Measurements from ENCODE around the gene BBIP1. TPM values are rescaled to one million over a fixed set of nuclear protein-coding genes. Genes with fewer than 3 reads are reported as not detected.

The BBIP1 gene
- polyA plus RNA-seq, 1 donor from 2014 or later: 73.3 TPM

DNA sequence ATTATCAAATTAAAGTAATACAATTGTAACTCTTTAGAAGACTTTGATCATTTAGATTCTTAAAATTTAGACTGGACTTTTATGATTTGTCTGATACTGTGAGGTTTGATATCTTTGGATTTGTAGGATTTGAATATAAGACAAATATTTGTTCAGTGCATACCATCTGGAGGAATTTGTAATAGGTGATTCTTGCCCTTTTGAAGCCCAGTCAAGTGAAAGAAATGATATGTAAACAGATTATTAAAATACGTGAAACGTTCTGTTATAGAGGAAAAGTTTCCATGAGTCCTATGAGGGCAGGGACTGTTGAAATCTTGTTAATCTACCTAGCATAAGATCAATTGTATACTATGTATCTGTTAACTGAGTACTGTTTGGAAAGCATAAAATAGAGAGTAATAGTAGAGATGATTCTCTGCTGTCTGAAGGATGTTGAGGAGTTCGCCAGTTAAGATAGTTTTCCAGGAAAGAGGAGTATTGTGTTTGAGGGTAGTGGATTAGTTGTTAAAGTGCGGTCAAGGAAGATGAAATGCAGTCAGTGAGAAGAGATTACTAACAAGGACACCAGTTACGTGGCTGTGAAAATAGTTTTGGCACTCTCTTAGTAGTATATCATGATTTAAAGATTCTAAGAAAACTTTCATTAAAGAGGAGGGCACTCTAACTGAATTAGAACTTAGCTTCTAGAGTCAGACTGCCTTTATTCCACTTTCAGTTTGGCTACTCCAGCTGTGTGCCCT is 32.9 kb downstream of the BBIP1 start:
- Histone ChIP-seq H3K9me2 (ENCODE audit: insufficient read depth, low read length) (no peaks in the 10 kb centered on the region), H3K4me2 (ENCODE audit: low read length) (no peak overlapping the region), H2AFZ (ENCODE audit: low read depth, low read length) (no peak overlapping the region), H3K9me3 (ENCODE audit: low read length) (no peaks in the 10 kb centered on the region), H3K36me3 (ENCODE audit: insufficient read depth, low read length) (peaks cover 15% of the 10 kb centered on the region), H3K4me3 (ENCODE audit: low read length) (no peak overlapping the region), H3K79me2 (replicated peaks; ENCODE audit: insufficient read depth, low read length) (no peaks in the 10 kb centered on the region), H4K20me1 (ENCODE audit: insufficient read depth) (no peaks in the 10 kb centered on the region), H3K9ac (ENCODE audit: low read length) (no peak overlapping the region), H3F3A (ENCODE audit: insufficient read depth, low read length, poor library complexity, severe bottlenecking) (no peaks in the 10 kb centered on the region), H3K27me3 (ENCODE audit: insufficient read depth, low read depth, low read length) (no peaks in the 10 kb centered on the region), H3K27ac (ENCODE audit: low read length) (no peak overlapping the region)
- TF ChIP-seq TAF1 (IDR thresholded peaks at IDR 0.05; ENCODE audit: low read depth): no peak
- no peak for TF ChIP-seq EZH2 (IDR thresholded peaks at IDR 0.05; ENCODE audit: borderline replicate concordance, insufficient read depth, low read length, poor library complexity, severe bottlenecking)
- TF ChIP-seq RAD21 (conservative IDR thresholded peaks at IDR 0.05): no peak

DNA sequence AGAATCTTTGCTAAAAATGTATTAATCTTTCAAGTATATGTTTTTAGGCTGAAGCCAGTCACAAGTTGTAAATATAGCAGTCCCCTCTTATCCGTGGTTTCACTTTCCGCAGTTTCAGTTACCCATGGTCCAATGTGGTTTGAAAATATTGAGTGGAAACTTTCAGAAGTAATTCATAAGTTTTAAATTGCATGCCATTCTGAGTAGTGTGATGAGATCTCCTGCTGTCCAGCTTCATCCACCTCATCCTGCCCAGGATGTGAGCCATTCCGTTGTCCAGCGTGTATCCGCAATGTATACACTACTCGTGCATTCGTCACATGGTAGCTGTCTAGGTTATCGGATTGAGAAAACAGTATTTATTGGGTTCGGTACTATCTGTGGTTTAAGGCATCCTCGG is 35.1 kb downstream of the BBIP1 start:
- Histone ChIP-seq H3K27ac (ENCODE audit: low read length) (no peak overlapping the region), H2AFZ (ENCODE audit: low read depth, low read length) (no peak overlapping the region), H4K20me1 (ENCODE audit: insufficient read depth) (no peaks in the 10 kb centered on the region)

More for the DNA sequence above, 35.1 kb downstream of the BBIP1 start:
- no peaks in the 10 kb centered on the region for H3K79me2 ChIP-seq (replicated peaks; ENCODE audit: insufficient read depth, low read length)
- no peaks in the 10 kb centered on the region for H3K9me3 ChIP-seq (ENCODE audit: low read length)
- H3K9me2 ChIP-seq (ENCODE audit: insufficient read depth, low read length): no peaks in the 10 kb centered on the region
- no peaks in the 10 kb centered on the region for H3F3A ChIP-seq (ENCODE audit: insufficient read depth, low read length, poor library complexity, severe bottlenecking)
- TF ChIP-seq, protein P1, sequence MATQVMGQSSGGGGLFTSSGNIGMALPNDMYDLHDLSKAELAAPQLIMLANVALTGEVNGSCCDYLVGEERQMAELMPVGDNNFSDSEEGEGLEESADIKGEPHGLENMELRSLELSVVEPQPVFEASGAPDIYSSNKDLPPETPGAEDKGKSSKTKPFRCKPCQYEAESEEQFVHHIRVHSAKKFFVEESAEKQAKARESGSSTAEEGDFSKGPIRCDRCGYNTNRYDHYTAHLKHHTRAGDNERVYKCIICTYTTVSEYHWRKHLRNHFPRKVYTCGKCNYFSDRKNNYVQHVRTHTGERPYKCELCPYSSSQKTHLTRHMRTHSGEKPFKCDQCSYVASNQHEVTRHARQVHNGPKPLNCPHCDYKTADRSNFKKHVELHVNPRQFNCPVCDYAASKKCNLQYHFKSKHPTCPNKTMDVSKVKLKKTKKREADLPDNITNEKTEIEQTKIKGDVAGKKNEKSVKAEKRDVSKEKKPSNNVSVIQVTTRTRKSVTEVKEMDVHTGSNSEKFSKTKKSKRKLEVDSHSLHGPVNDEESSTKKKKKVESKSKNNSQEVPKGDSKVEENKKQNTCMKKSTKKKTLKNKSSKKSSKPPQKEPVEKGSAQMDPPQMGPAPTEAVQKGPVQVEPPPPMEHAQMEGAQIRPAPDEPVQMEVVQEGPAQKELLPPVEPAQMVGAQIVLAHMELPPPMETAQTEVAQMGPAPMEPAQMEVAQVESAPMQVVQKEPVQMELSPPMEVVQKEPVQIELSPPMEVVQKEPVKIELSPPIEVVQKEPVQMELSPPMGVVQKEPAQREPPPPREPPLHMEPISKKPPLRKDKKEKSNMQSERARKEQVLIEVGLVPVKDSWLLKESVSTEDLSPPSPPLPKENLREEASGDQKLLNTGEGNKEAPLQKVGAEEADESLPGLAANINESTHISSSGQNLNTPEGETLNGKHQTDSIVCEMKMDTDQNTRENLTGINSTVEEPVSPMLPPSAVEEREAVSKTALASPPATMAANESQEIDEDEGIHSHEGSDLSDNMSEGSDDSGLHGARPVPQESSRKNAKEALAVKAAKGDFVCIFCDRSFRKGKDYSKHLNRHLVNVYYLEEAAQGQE (IDR thresholded peaks at IDR 0.05; ENCODE audit: borderline replicate concordance): no peak
- TF ChIP-seq EZH2 (IDR thresholded peaks at IDR 0.05; ENCODE audit: borderline replicate concordance, insufficient read depth, low read length, poor library complexity, severe bottlenecking) (no peak), TAF1 (IDR thresholded peaks at IDR 0.05; ENCODE audit: low read depth) (no peak), RAD21 (conservative IDR thresholded peaks at IDR 0.05) (no peak), SMC3 (conservative IDR thresholded peaks at IDR 0.05; ENCODE audit: poor library complexity) (no peak), MXI1 (conservative IDR thresholded peaks at IDR 0.05; ENCODE audit: poor library complexity, severe bottlenecking) (no peak), EP300 (conservative IDR thresholded peaks at IDR 0.05; ENCODE audit: poor library complexity, severe bottlenecking) (no peak), POLR2AphosphoS5 (IDR thresholded peaks at IDR 0.05) (no peak)
- TF ChIP-seq, protein P2, sequence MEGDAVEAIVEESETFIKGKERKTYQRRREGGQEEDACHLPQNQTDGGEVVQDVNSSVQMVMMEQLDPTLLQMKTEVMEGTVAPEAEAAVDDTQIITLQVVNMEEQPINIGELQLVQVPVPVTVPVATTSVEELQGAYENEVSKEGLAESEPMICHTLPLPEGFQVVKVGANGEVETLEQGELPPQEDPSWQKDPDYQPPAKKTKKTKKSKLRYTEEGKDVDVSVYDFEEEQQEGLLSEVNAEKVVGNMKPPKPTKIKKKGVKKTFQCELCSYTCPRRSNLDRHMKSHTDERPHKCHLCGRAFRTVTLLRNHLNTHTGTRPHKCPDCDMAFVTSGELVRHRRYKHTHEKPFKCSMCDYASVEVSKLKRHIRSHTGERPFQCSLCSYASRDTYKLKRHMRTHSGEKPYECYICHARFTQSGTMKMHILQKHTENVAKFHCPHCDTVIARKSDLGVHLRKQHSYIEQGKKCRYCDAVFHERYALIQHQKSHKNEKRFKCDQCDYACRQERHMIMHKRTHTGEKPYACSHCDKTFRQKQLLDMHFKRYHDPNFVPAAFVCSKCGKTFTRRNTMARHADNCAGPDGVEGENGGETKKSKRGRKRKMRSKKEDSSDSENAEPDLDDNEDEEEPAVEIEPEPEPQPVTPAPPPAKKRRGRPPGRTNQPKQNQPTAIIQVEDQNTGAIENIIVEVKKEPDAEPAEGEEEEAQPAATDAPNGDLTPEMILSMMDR (IDR thresholded peaks at IDR 0.05; ENCODE audit: poor library complexity, severe bottlenecking): no peak
- no peak overlapping the region for H3K4me2 ChIP-seq (ENCODE audit: low read length)
- peaks cover 15% of the 10 kb centered on the region for H3K36me3 ChIP-seq (ENCODE audit: insufficient read depth, low read length)
- H3K4me3 ChIP-seq (ENCODE audit: low read length): no peak overlapping the region
- H3K27me3 ChIP-seq (ENCODE audit: insufficient read depth, low read depth, low read length): no peaks in the 10 kb centered on the region
- no peak overlapping the region for H3K9ac ChIP-seq (ENCODE audit: low read length)
